ENCODE data around the gene SFT2D1. TPM values are rescaled to one million over a fixed set of nuclear protein-coding genes. Genes with fewer than 3 reads are reported as not detected.

SFT2D1 gene
- total RNA-seq, 1 donor from 2014 or later: 35.9 TPM

GRCh38 chr6:166334878-166335277 is 7.5 kb downstream of the SFT2D1 start:
- no peak for DNase-seq (ENCODE audit: low spot score)

- DNase-seq (ENCODE audit: low spot score): no peak
Measured at GRCh38 chr6:166333172-166333995, 9.0 kb downstream of the SFT2D1 start.

GRCh38 chr6:166331503-166332415 is 10.6 kb downstream of the SFT2D1 start:
- DNase-seq (ENCODE audit: low spot score): no peak

GRCh38 chr6:166330612-166331011 is 11.7 kb downstream of the SFT2D1 start:
- DNase-seq (ENCODE audit: low spot score): no peak

- DNase-seq (ENCODE audit: low spot score): no peak
Measured at GRCh38 chr6:166325383-166326042, 16.8 kb downstream of the SFT2D1 start.

- DNase-seq (ENCODE audit: low spot score): no peak
Measured at GRCh38 chr6:166323395-166323794, 18.9 kb downstream of the SFT2D1 start.

GRCh38 chr6:166318649-166319600 is 23.4 kb downstream of the SFT2D1 start:
- no peak for DNase-seq (ENCODE audit: low spot score)

GRCh38 chr6:166318227-166318626 is 24.1 kb downstream of the SFT2D1 start:
- DNase-seq (ENCODE audit: low spot score): no peak

- no peak for DNase-seq (ENCODE audit: low spot score)
Measured at GRCh38 chr6:166317261-166318212, 24.8 kb downstream of the SFT2D1 start.

- DNase-seq (ENCODE audit: low spot score): no peak
Measured at GRCh38 chr6:166315436-166315835, 26.9 kb downstream of the SFT2D1 start.

- no peak for DNase-seq (ENCODE audit: low spot score)
Measured at GRCh38 chr6:166314454-166314853, 27.9 kb downstream of the SFT2D1 start.

- no peak for DNase-seq (ENCODE audit: low spot score)
Measured at GRCh38 chr6:166313255-166314070, 28.9 kb downstream of the SFT2D1 start.

- DNase-seq (ENCODE audit: low spot score): no peak
Measured at GRCh38 chr6:166312832-166313231, 29.5 kb downstream of the SFT2D1 start.

- no peak for DNase-seq (ENCODE audit: low spot score)
Measured at GRCh38 chr6:166310634-166311033, 31.7 kb downstream of the SFT2D1 start.

- no peak for DNase-seq (ENCODE audit: low spot score)
Measured at GRCh38 chr6:166309977-166310376, 32.4 kb downstream of the SFT2D1 start.

GRCh38 chr6:166308769-166309589 is 33.4 kb downstream of the SFT2D1 start:
- DNase-seq (ENCODE audit: low spot score): no peak

GRCh38 chr6:166308033-166308768 is 34.1 kb downstream of the SFT2D1 start, which contains the start of gene PRR18:
Gene PRR18 (minus strand): TSS chr6:166308392. CDS start chr6:166308142, 250 bp downstream.
- no peak for DNase-seq (ENCODE audit: low spot score)

Measured in umbilical cord (tissue), 2 donors.